ENCODE data around the gene TH.

DNA sequence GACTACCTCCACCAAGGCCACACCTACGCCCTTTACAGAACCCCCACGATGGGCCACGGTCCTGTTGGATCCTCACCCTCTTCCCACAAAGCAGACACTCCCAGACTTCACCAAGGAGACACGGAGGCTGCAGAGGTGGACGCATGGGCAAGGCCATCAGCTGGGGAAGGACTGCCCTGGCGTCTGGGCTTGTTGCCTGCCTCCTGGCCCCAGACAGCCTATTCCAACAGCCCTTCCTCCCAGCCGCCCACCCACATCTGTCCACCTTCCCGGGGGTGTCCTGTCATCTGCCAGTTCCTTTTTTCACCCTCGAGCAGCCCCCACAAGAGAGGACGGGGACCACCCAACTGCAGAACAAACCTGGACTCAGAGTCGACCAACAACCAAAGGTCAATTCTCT lies 28.9 kb upstream of the TH start:
- TF ChIP-seq CTCF (conservative IDR thresholded peaks at IDR 0.05; ENCODE audit: low read length) (no peak), EZH2phosphoT487 (IDR thresholded peaks at IDR 0.05; ENCODE audit: borderline replicate concordance) (no peak)
